Stomach (tissue), 9 donors: ENCODE measurements around the gene STAB1. TPM values are rescaled to one million over a fixed set of nuclear protein-coding genes. Genes with fewer than 3 reads are reported as not detected.
A peak's percentile ranks its signal among the peaks of the same experiment; 100 is the strongest.

Source experiments
- DNase-seq, 2 donors: peaks; one replicate each; pipeline versions ENCODE4 v3.0.0 to v3.0.0-alpha.2; 2013 to 2019
- H3K27ac ChIP-seq, 5 donors: fragments of 200-600 bp in 4 of 5; sonication (generic) in 4 of 5; one replicate each; pipeline ENCODE4 v1.5.1; 2013 to 2019; ENCODE audit warnings: mild to moderate bottlenecking in 1 of 5, moderate library complexity in 1 of 5
- H3K27me3 ChIP-seq, 3 donors: fragments of 200-600 bp; sonication (generic); one replicate each; pipeline ENCODE4 v1.5.1; 2017 to 2019; ENCODE audit warnings: mixed run types in 1 of 3
- H3K36me3 ChIP-seq, 4 donors: fragments of 200-600 bp; sonication (generic); 1 replicate in 3 of 4; 2 replicates in 1 of 4; pipeline ENCODE4 v1.5.1; 2016 to 2019
- H3K4me1 ChIP-seq, 4 donors: fragments of 200-600 bp; sonication (generic); one replicate each; pipeline ENCODE4 v1.5.1; 2016 to 2019
- H3K4me3 ChIP-seq, 4 donors: fragments of 200-600 bp; sonication (generic) in 3 of 4; one replicate each; pipeline ENCODE4 v1.5.1; 2016 to 2019; ENCODE audit warnings: mild to moderate bottlenecking in 1 of 4
- H3K9me3 ChIP-seq, 4 donors: fragments of 200-600 bp; sonication (generic); one replicate each; pipeline ENCODE4 v1.5.1; 2016 to 2019
- CTCF ChIP-seq, 7 experiments: fragments of 450-650 bp in 4 of 7; fragments of 200-600 bp in 3 of 7; sonication (generic) in 3 of 7; IDR thresholded peaks; one replicate each; pipeline ENCODE4 v1.5.1; 2016 to 2019; ENCODE audit warnings: antibody characterized with exemption in 7 of 7, control low read depth in 2 of 7, mild to moderate bottlenecking in 1 of 7
- EP300 ChIP-seq: sonication (generic); formaldehyde crosslinking; IDR thresholded peaks from one replicate; pipeline ENCODE4 v1.6.1; 2017; ENCODE audit warnings: antibody characterized with exemption
- POLR2A ChIP-seq, 4 donors: fragments of 450-650 bp; IDR thresholded peaks; one replicate each; pipeline ENCODE4 v1.6.1; 2016; ENCODE audit warnings: antibody characterized with exemption in 4 of 4, control low read depth in 2 of 4, mild to moderate bottlenecking in 1 of 4, moderate library complexity in 1 of 4
- POLR2AphosphoS5 ChIP-seq, 3 donors: sonication (generic); formaldehyde crosslinking; IDR thresholded peaks; one replicate each; pipeline ENCODE4 v1.6.1; 2016; ENCODE audit warnings: antibody characterized with exemption in 3 of 3
- WGBS, 5 donors: extraction: QIAGEN DNeasy Blood & Tissue Kit in 3 of 5; methylation state at CpG; one replicate each; pipeline versions ENCODE4 v1.1.5 to v1.1.7; 2013 to 2018; 5-methylcytosine and 5-hydroxymethylcytosine counted together
- intact Hi-C: fragments of 100-400 bp; cut with DNase I; formaldehyde crosslinking; loops from one replicate; pipeline ENCODE4 v1.15.1; 2023; ENCODE audit warnings: low total_unique reads
- polyA plus RNA-seq, 3 donors: library from polyadenylated mRNA; stranded (reverse); fragments of 200-250 nt; gene quantifications; one replicate each; pipeline ENCODE4 v1.2.3, GENCODE V29; 2013
- total RNA-seq, 5 donors: library from RNA; depleted of rRNA; stranded (reverse); fragments of >200 nt; gene quantifications; one replicate each; pipeline versions ENCODE4 v1.1.0 to v1.2.3, GENCODE V29; 2014 to 2016
- donor health status: healthy with polysubstance abuse.
- donor health status: Bipolar disorder and iron deficiency.
- donor health status: healthy.

The STAB1 gene
- total and polyA plus RNA-seq, 8 donors = 33.7 to 295 (median 62.8) TPM

- H3K36me3 ChIP-seq = peaks cover 0 to 66% (median 34%) of the 10 kb centered on the region in 4 donors
- no peak overlapping the region for H3K27ac ChIP-seq
- no peaks in the 10 kb centered on the region for H3K27me3 ChIP-seq
- intact Hi-C loops = no loop called here
- 89 to 93% (median 91%) methylated on average over 18 to 33 of the region's 33 CpGs for WGBS, 5 donors
- H3K4me3 ChIP-seq = no peak overlapping the region
- H3K9me3 ChIP-seq = no peaks in the 10 kb centered on the region
- H3K4me1 ChIP-seq = peaks cover 0 to 28% (median 20%) of the 10 kb centered on the region in 4 donors
- DNase-seq = no peak
- no peak for TF ChIP-seq CTCF (IDR thresholded peaks at IDR 0.05)
- TF ChIP-seq EP300 = no peak
- no peak for TF ChIP-seq POLR2A (IDR thresholded peaks at IDR 0.05)
- TF ChIP-seq POLR2AphosphoS5 (IDR thresholded peaks at IDR 0.05) = no peak
Observed at GRCh38 chr3:52521881-52522650, 26.9 kb downstream of the STAB1 start.

- H3K36me3 ChIP-seq = peaks cover 0 to 73% (median 40%) of the 10 kb centered on the region in 4 donors
- H3K27ac ChIP-seq = no peak overlapping the region
- intact Hi-C loops = no loop called here
- no peak for DNase-seq
- WGBS, 5 donors = 89 to 94% (median 91%) methylated on average over 12 to 14 of the region's 14 CpGs
- no peaks in the 10 kb centered on the region for H3K9me3 ChIP-seq
- peaks cover 0 to 28% (median 20%) of the 10 kb centered on the region in 4 donors for H3K4me1 ChIP-seq
- no peaks in the 10 kb centered on the region for H3K27me3 ChIP-seq
- TF ChIP-seq POLR2A (IDR thresholded peaks at IDR 0.05) (no peak), POLR2AphosphoS5 (IDR thresholded peaks at IDR 0.05) (no peak), EP300 (no peak), CTCF (IDR thresholded peaks at IDR 0.05) (no peak)
- H3K4me3 ChIP-seq = no peak overlapping the region
Observed at GRCh38 chr3:52522651-52523251, 27.6 kb downstream of the STAB1 start.

- no peak overlapping the region for H3K27ac ChIP-seq
- no peak for DNase-seq
- intact Hi-C loops = no loop called here
- H3K9me3 ChIP-seq = no peaks in the 10 kb centered on the region
- peaks cover 0 to 23% (median 17%) of the 10 kb centered on the region in 4 donors for H3K4me1 ChIP-seq
- WGBS, 5 donors = 92 to 96% (median 94%) methylated on average over 12 to 26 of the region's 26 CpGs
- no peaks in the 10 kb centered on the region for H3K27me3 ChIP-seq
- H3K36me3 ChIP-seq = peaks cover 0 to 81% (median 49%) of the 10 kb centered on the region in 4 donors
- TF ChIP-seq POLR2A (IDR thresholded peaks at IDR 0.05) = no peak
- TF ChIP-seq CTCF (IDR thresholded peaks at IDR 0.05) = no peak
- TF ChIP-seq POLR2AphosphoS5 (IDR thresholded peaks at IDR 0.05) = no peak
- no peak for TF ChIP-seq EP300
- no peak overlapping the region for H3K4me3 ChIP-seq
Observed at GRCh38 chr3:52523386-52524257, 28.5 kb downstream of the STAB1 start.

- Histone ChIP-seq H3K4me1 (peaks cover 0 to 17% (median 13%) of the 10 kb centered on the region in 4 donors), H3K9me3 (no peaks in the 10 kb centered on the region), H3K27ac (peak overlapping the region in 2 of 5 donors; percentile 28 to 60), H3K4me3 (no peak overlapping the region), H3K36me3 (peaks cover 0 to 83% (median 54%) of the 10 kb centered on the region in 4 donors), H3K27me3 (no peaks in the 10 kb centered on the region)
- 91 to 98% (median 95%) methylated on average over 18 of the region's 18 CpGs for WGBS, 5 donors
- intact Hi-C loops = no loop called here
- no peak for DNase-seq
- TF ChIP-seq POLR2AphosphoS5 (IDR thresholded peaks at IDR 0.05) (no peak), POLR2A (IDR thresholded peaks at IDR 0.05) (no peak), CTCF (IDR thresholded peaks at IDR 0.05) (no peak), EP300 (no peak)
Observed at GRCh38 chr3:52524258-52524751, 29.2 kb downstream of the STAB1 start.
